Upper lobe of left lung (tissue), 4 donors: ENCODE measurements around the gene PLD2.

Experiments used
- POLR2A ChIP-seq, 4 donors: fragments of 450-650 bp; IDR thresholded peaks; one replicate each; pipeline ENCODE4 v1.5.1; 2016 to 2017; ENCODE audit warnings: antibody characterized with exemption in 4 of 4, mild to moderate bottlenecking in 2 of 4
- POLR2AphosphoS5 ChIP-seq, 2 donors: sonication (generic); formaldehyde crosslinking; IDR thresholded peaks; one replicate each; pipeline ENCODE4 v1.5.1; 2017; ENCODE audit warnings: antibody characterized with exemption in 2 of 2
- TF ChIP-seq, protein P1 (sequence below), 6 experiments: fragments of 450-650 bp in 4 of 6; fragments of 200-600 bp in 2 of 6; sonication (generic) in 2 of 6; IDR thresholded peaks; one replicate each; pipeline ENCODE4 v1.5.1; 2016 to 2019; ENCODE audit warnings: antibody characterized with exemption in 6 of 6

DNA sequence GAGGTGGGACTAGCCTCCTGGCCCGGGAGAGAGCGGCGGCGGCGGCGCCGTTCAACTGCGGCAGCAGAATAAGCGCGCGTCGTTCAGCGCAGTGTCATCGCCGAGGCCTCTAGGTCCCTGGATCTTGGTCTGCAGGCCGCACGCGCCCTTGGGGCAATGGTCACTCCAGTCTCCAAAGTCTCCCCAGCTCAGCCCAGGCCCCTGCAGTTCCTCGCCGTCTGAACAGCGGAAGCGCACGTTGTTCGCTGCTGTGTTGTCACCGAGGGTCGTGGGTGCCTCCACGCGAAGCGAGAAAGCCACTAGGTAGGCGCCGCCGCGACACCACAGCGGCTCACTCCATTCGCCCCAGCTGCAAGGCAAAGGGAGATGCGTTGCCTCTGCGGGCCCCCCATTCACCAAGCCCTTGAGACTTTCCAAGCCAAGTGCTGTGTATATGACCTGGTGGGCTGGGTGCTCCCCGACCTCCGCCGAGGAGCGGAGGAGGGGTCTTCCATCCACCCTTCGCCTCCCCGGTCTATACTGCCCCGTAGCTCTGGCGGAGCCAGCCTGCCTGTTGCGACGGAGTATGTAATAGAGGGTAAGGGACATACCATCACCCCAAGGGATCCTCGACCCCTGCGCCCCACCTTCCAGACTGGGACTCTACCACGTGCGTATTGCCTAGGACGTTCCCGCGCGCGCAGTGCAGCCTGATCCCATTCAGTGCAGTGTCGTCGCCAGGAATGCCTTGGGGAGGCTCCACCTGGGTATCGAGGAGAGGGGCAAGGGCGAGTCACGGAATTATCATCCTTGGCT lies 21.4 kb upstream of the PLD2 start:
- TF ChIP-seq, protein P1, sequence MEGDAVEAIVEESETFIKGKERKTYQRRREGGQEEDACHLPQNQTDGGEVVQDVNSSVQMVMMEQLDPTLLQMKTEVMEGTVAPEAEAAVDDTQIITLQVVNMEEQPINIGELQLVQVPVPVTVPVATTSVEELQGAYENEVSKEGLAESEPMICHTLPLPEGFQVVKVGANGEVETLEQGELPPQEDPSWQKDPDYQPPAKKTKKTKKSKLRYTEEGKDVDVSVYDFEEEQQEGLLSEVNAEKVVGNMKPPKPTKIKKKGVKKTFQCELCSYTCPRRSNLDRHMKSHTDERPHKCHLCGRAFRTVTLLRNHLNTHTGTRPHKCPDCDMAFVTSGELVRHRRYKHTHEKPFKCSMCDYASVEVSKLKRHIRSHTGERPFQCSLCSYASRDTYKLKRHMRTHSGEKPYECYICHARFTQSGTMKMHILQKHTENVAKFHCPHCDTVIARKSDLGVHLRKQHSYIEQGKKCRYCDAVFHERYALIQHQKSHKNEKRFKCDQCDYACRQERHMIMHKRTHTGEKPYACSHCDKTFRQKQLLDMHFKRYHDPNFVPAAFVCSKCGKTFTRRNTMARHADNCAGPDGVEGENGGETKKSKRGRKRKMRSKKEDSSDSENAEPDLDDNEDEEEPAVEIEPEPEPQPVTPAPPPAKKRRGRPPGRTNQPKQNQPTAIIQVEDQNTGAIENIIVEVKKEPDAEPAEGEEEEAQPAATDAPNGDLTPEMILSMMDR (IDR thresholded peaks at IDR 0.05) = no peak
- TF ChIP-seq POLR2A (IDR thresholded peaks at IDR 0.05) (no peak), POLR2AphosphoS5 (IDR thresholded peaks at IDR 0.05) (no peak)
